ENCODE data around the gene C14orf119. TPM values are rescaled to one million over a fixed set of nuclear protein-coding genes. Genes with fewer than 3 reads are reported as not detected.

C14orf119 gene
- total RNA-seq, 1 experiment from 2014 or later: 39.6 TPM

DNA sequence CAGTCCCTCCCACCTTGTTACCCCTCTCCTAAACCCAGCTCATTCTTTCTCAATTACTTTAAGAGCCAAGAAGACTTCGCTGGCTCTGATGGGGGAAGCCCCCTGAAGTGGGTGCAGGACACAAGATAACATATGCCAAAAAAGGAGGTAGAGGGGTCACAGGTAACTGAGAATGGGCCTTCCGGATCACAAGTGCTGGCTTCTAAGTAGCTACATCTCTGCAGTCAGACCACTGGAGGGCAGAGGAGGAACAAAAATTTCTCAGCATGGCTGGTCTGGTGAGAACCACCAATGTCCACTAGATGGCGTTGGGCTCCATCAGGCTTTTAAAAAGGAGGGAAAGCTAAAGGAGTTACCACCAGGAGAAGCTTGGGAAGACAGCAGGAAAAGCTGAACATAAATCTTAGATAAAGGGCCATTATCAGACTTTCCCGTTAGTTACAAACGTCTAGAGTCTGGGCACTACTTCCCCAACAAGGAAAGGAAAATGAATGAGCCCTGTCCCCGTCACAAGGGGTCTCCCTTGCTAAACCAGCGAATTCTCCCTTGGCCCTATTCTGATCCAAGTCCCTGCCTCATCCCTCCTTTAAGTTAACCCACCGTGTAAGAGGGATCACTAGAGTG lies 26.4 kb upstream of the C14orf119 start:
- no peak overlapping the region for H3K4me3 ChIP-seq (ENCODE audit: low read depth in 2 of 2, low read length in 2 of 2)
- in situ Hi-C loops (cut with HindIII; ENCODE audit: low pct_unique_long_range_greater_than_20kb, low sequenced_read_pairs) (no loop called here), intact Hi-C loops (cut with micrococcal nuclease; ENCODE audit: unreplicated experiment) (no loop called here)
- peak; percentile 86 for DNase-seq (ENCODE audit: low read depth, low spot score)
- BruUV-seq (replicated peaks): TSS peak; percentile 12
- peak overlapping the region; percentile 7; the same call in 1 of the 2 replicates for H3K27ac ChIP-seq (ENCODE audit: low read length)
- peak; percentile 88 for ATAC-seq
- H3K36me3 ChIP-seq (ENCODE audit: control insufficient read depth, insufficient read depth, low read length): peaks cover 20% of the 10 kb centered on the region
- CTCF ChIA-PET: interaction anchor here (0.6 to 1.6 kb wide), 14 partner anchors 9 to 156 kb away, joined by 3 to 28 read pairs (median 4); partner anchors contain the start of genes ACIN1 and C14orf119
- TF ChIP-seq SIN3A (IDR thresholded peaks at IDR 0.05; ENCODE audit: borderline replicate concordance, insufficient read depth, low read depth, low read length) (no peak), POLR2AphosphoS5 (IDR thresholded peaks at IDR 0.05; ENCODE audit: low read depth, low read length) (no peak), TCF7L2 (IDR thresholded peaks at IDR 0.05; ENCODE audit: low read depth, low read length) (no peak)
- TF ChIP-seq, protein P1, sequence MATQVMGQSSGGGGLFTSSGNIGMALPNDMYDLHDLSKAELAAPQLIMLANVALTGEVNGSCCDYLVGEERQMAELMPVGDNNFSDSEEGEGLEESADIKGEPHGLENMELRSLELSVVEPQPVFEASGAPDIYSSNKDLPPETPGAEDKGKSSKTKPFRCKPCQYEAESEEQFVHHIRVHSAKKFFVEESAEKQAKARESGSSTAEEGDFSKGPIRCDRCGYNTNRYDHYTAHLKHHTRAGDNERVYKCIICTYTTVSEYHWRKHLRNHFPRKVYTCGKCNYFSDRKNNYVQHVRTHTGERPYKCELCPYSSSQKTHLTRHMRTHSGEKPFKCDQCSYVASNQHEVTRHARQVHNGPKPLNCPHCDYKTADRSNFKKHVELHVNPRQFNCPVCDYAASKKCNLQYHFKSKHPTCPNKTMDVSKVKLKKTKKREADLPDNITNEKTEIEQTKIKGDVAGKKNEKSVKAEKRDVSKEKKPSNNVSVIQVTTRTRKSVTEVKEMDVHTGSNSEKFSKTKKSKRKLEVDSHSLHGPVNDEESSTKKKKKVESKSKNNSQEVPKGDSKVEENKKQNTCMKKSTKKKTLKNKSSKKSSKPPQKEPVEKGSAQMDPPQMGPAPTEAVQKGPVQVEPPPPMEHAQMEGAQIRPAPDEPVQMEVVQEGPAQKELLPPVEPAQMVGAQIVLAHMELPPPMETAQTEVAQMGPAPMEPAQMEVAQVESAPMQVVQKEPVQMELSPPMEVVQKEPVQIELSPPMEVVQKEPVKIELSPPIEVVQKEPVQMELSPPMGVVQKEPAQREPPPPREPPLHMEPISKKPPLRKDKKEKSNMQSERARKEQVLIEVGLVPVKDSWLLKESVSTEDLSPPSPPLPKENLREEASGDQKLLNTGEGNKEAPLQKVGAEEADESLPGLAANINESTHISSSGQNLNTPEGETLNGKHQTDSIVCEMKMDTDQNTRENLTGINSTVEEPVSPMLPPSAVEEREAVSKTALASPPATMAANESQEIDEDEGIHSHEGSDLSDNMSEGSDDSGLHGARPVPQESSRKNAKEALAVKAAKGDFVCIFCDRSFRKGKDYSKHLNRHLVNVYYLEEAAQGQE (IDR thresholded peaks at IDR 0.05; ENCODE audit: insufficient read depth in 1 of 2, low read depth in 2 of 2, low read length in 1 of 2): no peak
- TF ChIP-seq, protein P2, sequence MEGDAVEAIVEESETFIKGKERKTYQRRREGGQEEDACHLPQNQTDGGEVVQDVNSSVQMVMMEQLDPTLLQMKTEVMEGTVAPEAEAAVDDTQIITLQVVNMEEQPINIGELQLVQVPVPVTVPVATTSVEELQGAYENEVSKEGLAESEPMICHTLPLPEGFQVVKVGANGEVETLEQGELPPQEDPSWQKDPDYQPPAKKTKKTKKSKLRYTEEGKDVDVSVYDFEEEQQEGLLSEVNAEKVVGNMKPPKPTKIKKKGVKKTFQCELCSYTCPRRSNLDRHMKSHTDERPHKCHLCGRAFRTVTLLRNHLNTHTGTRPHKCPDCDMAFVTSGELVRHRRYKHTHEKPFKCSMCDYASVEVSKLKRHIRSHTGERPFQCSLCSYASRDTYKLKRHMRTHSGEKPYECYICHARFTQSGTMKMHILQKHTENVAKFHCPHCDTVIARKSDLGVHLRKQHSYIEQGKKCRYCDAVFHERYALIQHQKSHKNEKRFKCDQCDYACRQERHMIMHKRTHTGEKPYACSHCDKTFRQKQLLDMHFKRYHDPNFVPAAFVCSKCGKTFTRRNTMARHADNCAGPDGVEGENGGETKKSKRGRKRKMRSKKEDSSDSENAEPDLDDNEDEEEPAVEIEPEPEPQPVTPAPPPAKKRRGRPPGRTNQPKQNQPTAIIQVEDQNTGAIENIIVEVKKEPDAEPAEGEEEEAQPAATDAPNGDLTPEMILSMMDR (IDR thresholded peaks at IDR 0.05): peak; percentile 95
- H3K27me3 ChIP-seq (ENCODE audit: control insufficient read depth, insufficient read depth, low read length): no peaks in the 10 kb centered on the region
- peaks cover 16% of the 10 kb centered on the region for H3K4me1 ChIP-seq (ENCODE audit: control insufficient read depth, insufficient read depth, low read length)
- no peaks in the 10 kb centered on the region for H3K9me3 ChIP-seq (ENCODE audit: control insufficient read depth, insufficient read depth, low read depth, low read length)
- POLR2A ChIA-PET: interaction anchor here (0.9 to 1.3 kb wide), 2 partner anchors 26 to 40 kb away, joined by 5 to 6 read pairs; partner anchors contain the start of genes ACIN1 and C14orf119

DNA sequence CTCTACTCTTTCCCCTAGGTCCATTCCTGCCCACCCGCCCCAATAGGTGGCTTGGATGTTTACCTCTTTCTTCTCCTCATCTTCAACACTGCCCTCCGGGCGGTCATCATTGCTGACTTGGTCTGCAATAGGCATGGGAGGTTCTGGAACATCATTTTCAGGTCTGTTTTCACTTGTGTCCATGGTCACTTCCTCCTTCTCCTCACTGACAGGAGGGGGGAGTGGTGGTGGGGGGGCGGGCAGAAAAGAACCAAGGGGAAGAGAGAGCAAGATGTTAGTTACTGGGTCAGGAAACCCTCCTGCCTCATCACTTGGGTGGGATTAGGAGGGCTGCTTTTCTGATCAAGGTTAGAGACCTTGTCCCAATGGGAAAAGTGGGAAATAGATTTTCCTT lies 25.9 kb upstream of the C14orf119 start:
- Histone ChIP-seq H3K27me3 (ENCODE audit: control insufficient read depth, insufficient read depth, low read length) (no peaks in the 10 kb centered on the region), H3K9me3 (ENCODE audit: control insufficient read depth, insufficient read depth, low read depth, low read length) (no peaks in the 10 kb centered on the region), H3K4me3 (ENCODE audit: low read depth in 2 of 2, low read length in 2 of 2) (no peak overlapping the region), H3K27ac (ENCODE audit: low read length) (peak overlapping the region; percentile 7; the same call in 1 of the 2 replicates), H3K4me1 (ENCODE audit: control insufficient read depth, insufficient read depth, low read length) (peaks cover 16% of the 10 kb centered on the region), H3K36me3 (ENCODE audit: control insufficient read depth, insufficient read depth, low read length) (peaks cover 18% of the 10 kb centered on the region)
- ChIA-PET POLR2A (interaction anchor here (0.9 to 1.3 kb wide), 2 partner anchors 25 to 39 kb away, joined by 5 to 6 read pairs; partner anchors contain the start of genes ACIN1 and C14orf119), CTCF (interaction anchor here (0.6 to 1.6 kb wide), 11 partner anchors 8 to 155 kb away, joined by 3 to 28 read pairs (median 8); partner anchors contain the start of genes ACIN1 and C14orf119)
- intact Hi-C loops (cut with micrococcal nuclease; ENCODE audit: unreplicated experiment) (no loop called here), in situ Hi-C loops (cut with HindIII; ENCODE audit: low pct_unique_long_range_greater_than_20kb, low sequenced_read_pairs) (no loop called here)
- no TSS peak for BruUV-seq (replicated peaks)
- TF ChIP-seq SIN3A (IDR thresholded peaks at IDR 0.05; ENCODE audit: borderline replicate concordance, insufficient read depth, low read depth, low read length): no peak
- no peak for TF ChIP-seq TCF7L2 (IDR thresholded peaks at IDR 0.05; ENCODE audit: low read depth, low read length)
- TF ChIP-seq, protein P1 (IDR thresholded peaks at IDR 0.05; ENCODE audit: insufficient read depth in 1 of 2, low read depth in 2 of 2, low read length in 1 of 2): no peak
- no peak for TF ChIP-seq POLR2AphosphoS5 (IDR thresholded peaks at IDR 0.05; ENCODE audit: low read depth, low read length)
- TF ChIP-seq, protein P2 (IDR thresholded peaks at IDR 0.05): no peak
- DNase-seq (ENCODE audit: low read depth, low spot score): no peak
- ATAC-seq: no peak

Data from Panc1 (cell line).